Left ventricle myocardium inferior (tissue), 1 donor: ENCODE data around the gene JAK3. TPM values are rescaled to one million over a fixed set of nuclear protein-coding genes. Genes with fewer than 3 reads are reported as not detected.

Source experiments
- DNase-seq: peaks from one replicate; pipeline ENCODE4 v3.0.0-alpha.2; 2020
- H3K27ac ChIP-seq: fragments of 200-600 bp; replicated peaks from 2 replicates; pipeline ENCODE4 v1.8.0; 2021
- H3K27me3 ChIP-seq: fragments of 200-600 bp; 2 replicates; pipeline ENCODE4 v1.8.0; 2021; ENCODE audit warnings: low read depth
- H3K36me3 ChIP-seq: fragments of 200-600 bp; 2 replicates; pipeline ENCODE4 v1.8.0; 2021
- H3K4me1 ChIP-seq: fragments of 200-600 bp; 2 replicates; pipeline ENCODE4 v1.8.0; 2021
- H3K4me3 ChIP-seq: fragments of 200-600 bp; 2 replicates; pipeline ENCODE4 v1.8.0; 2021; ENCODE audit warnings: mild to moderate bottlenecking, moderate library complexity
- H3K9me3 ChIP-seq: fragments of 200-600 bp; replicated peaks from 2 replicates; pipeline ENCODE4 v1.8.0; 2021
- intact Hi-C: fragments of 100-400 bp; cut with micrococcal nuclease; formaldehyde crosslinking; loops from one replicate; pipeline ENCODE4 v1.11.0; 2022
- total RNA-seq: library from RNA; stranded (reverse); fragmentation: NEBNext Ultra II Directional; extraction: Animal tissue kit (Norgen Biotek cat#: 25700); gene quantifications from one replicate; pipeline ENCODE4 v1.2.1, GENCODE V29; 2021
- TF ChIP-seq, protein P1 (sequence below): fragments of 200-600 bp; IDR thresholded peaks from 2 replicates; pipeline ENCODE4 v1.8.0; 2021; ENCODE audit warnings: antibody characterized with exemption, mild to moderate bottlenecking, borderline replicate concordance
- donor health status: DM: no; HTN: yes; CAD: no; lungs with severe emphysema.

JAK3 gene
- total RNA-seq, 1 donor from 2014 or later, result 1.7 TPM

DNA sequence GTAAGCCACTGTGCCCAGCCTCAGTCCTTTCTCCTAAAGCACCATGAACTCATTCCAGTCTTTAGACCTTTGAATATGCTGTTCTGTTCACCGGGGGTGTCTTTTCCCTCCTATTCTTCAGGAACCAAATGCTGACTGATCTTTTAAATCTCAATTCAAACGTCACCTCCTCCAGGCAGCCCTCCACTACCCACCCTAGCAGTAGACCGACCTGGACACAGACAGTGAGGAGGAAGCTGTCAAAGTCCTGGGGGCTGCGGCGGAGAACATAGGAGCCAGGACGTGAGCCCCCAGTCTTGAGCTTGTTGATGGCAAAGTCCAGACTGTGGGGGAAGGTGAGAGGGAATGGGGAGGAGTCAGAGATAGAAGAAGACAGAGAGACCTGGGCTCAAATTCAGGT, 7.8 kb downstream of the JAK3 start:
- Histone ChIP-seq H3K4me3 (no peak overlapping the region), H3K36me3 (no peaks in the 10 kb centered on the region), H3K4me1 (peaks cover 15% of the 10 kb centered on the region), H3K27ac (no peak overlapping the region), H3K9me3 (no peaks in the 10 kb centered on the region), H3K27me3 (peaks cover 92% of the 10 kb centered on the region)
- TF ChIP-seq, protein P1, sequence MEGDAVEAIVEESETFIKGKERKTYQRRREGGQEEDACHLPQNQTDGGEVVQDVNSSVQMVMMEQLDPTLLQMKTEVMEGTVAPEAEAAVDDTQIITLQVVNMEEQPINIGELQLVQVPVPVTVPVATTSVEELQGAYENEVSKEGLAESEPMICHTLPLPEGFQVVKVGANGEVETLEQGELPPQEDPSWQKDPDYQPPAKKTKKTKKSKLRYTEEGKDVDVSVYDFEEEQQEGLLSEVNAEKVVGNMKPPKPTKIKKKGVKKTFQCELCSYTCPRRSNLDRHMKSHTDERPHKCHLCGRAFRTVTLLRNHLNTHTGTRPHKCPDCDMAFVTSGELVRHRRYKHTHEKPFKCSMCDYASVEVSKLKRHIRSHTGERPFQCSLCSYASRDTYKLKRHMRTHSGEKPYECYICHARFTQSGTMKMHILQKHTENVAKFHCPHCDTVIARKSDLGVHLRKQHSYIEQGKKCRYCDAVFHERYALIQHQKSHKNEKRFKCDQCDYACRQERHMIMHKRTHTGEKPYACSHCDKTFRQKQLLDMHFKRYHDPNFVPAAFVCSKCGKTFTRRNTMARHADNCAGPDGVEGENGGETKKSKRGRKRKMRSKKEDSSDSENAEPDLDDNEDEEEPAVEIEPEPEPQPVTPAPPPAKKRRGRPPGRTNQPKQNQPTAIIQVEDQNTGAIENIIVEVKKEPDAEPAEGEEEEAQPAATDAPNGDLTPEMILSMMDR, result no peak
- DNase-seq, result no peak
- intact Hi-C loops, result no loop called here

DNA sequence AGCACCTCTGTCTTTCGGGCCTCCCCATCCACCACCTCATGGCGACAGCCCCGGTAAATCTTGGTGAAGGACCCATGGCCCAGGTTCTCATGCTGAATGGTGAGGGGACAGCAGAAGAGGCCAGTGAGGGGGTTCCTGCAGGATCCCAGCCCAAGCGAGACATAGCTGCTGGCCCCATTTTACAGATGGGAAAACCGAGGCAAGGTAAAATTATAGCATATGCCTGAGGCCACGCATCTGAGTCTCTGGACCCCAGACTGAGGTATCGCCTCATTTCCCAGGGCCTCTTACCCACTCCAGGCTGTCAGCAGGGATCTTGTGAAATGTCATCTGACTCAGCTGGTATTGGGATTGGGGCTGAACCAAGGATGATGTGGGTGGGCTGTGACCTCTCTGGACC, 9.8 kb downstream of the JAK3 start:
- H3K9me3 ChIP-seq, result no peaks in the 10 kb centered on the region
- intact Hi-C loops, result no loop called here
- H3K27ac ChIP-seq, result no peak overlapping the region
- peaks cover 15% of the 10 kb centered on the region for H3K4me1 ChIP-seq
- peaks cover 94% of the 10 kb centered on the region for H3K27me3 ChIP-seq
- no peak for DNase-seq
- TF ChIP-seq, protein P1, result no peak
- no peaks in the 10 kb centered on the region for H3K36me3 ChIP-seq
- H3K4me3 ChIP-seq, result no peak overlapping the region

DNA sequence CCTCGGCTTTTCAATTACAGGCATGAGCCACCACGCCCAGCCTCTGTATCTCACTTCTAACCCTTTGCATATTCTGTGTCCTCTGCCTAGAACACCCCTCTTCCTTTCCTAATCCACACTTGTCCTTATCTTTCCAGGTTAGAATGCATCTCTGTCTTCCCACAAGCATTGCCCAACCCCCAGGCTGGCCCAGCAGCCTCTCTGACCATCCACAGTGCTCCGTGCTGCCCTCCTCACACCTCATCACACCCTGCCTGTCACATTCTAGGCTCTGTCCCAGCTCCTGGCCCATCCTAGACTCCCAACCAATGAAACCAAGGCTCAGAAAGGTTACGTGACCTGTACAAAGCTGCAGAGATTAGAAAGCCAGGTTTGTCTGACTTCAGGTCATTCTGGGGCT, 11.3 kb downstream of the JAK3 start:
- Histone ChIP-seq H3K36me3 (no peaks in the 10 kb centered on the region), H3K27me3 (peaks cover 94% of the 10 kb centered on the region), H3K4me1 (peaks cover 4% of the 10 kb centered on the region), H3K4me3 (no peak overlapping the region), H3K9me3 (no peaks in the 10 kb centered on the region), H3K27ac (no peak overlapping the region)
- TF ChIP-seq, protein P1, result no peak
- intact Hi-C loops, result no loop called here
- no peak for DNase-seq

DNA sequence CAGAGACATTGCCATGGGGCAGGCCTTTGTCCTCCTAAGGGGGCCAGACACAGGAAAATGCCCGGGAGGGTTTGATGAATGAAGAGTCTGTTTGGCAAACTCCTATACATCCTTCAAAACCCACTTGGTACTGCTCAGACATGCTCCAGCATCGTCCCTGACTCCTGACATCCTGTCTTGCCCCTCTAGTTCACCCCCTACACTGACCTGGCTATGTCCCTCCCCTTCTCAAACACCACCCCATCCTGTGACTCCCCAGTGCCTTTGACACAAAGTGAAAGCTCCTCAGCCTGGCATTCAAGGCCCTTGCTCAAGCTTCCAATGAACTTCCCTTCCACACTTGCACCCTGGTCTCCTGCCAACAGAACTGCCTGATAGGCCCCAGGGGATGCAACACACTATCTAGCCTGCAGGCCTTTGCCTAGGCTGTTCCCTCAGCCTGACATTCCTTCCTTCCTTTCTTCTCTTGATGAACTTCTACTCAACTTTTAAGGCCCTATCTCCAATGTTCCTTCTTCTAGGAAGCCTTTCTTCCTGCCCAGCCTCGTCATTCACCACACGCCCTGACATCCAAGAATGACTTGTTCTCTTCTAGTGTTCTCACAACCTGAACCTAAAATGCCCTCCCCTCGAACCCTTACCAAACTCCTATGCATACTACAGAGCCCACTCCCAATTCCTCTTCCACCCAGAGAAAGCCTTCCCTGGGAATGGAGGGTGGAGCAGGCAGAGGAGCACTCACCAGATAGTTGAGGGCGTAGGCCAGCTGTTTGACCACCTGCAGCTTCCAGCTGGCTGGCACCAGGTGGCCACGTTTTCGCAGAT, 12.4 kb downstream of the JAK3 start:
- H3K36me3 ChIP-seq, result no peaks in the 10 kb centered on the region

DNA sequence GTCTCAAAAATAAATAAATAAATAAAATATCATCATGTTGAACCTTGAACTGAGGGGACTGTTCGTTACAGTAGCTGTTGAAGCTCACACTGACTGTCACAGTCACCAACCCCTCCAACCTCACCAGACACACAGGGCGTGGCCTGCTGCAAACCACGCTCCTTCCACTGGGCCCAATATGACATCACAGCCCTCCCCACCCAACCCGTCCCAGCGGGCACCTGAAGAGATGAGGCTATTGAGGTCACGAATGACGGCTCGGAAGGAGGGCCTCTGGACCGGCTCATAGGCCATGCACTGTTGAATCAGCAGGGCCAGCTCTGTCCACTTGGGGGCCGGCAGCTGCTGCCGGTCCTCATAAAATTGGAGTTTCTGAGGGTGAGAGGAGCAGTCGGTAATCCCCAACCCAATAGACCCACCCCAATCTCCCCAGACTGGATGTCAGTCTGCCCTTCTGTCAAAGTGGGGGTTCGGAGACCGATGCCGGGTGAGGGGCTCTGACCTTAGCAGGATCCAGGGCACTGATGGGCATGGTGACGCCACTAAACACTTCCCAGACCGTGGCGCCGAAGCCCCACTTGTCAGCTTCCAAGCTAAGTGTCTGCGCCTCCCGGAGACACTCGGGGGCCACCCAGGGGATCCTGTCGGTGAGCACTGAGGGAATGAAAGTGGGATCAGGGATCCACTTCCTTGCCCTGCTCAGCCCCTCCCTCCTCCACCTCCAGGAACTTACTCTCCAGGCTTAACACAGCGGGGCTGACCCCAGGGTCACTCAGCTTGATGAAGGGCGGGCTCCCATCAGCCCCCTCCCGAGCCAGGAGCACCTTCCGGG, 13.2 kb downstream of the JAK3 start:
- intact Hi-C loops, result no loop called here
- peaks cover 94% of the 10 kb centered on the region for H3K27me3 ChIP-seq
- H3K36me3 ChIP-seq, result no peaks in the 10 kb centered on the region
- DNase-seq, result no peak
- H3K4me1 ChIP-seq, result no peaks in the 10 kb centered on the region
- H3K27ac ChIP-seq, result no peak overlapping the region
- no peak overlapping the region for H3K4me3 ChIP-seq
- no peaks in the 10 kb centered on the region for H3K9me3 ChIP-seq
- TF ChIP-seq, protein P1, result no peak

More for the DNA sequence above, 12.4 kb downstream of the JAK3 start:
- peaks cover 94% of the 10 kb centered on the region for H3K27me3 ChIP-seq
- H3K9me3 ChIP-seq, result no peaks in the 10 kb centered on the region
- no peak for DNase-seq
- H3K4me1 ChIP-seq, result no peaks in the 10 kb centered on the region
- H3K4me3 ChIP-seq, result no peak overlapping the region
- TF ChIP-seq, protein P1, result no peak
- no peak overlapping the region for H3K27ac ChIP-seq
- intact Hi-C loops, result no loop called here
